IMR-90 (cell line): ENCODE measurements around the gene FYCO1. TPM values are rescaled to one million over a fixed set of nuclear protein-coding genes. Genes with fewer than 3 reads are reported as not detected.
A peak's percentile ranks its signal among the peaks of the same experiment; 100 is the strongest.

Experiments
- ATAC-seq: fragments of 200-7000 bp; cut with Tn5 transposase; 2 replicates; pipeline ENCODE4 v1.9.1; 2020; ENCODE audit warnings: low read depth, mild to moderate bottlenecking, moderate library complexity
- BruUV-seq: library from RNA; stranded (reverse); fragments of 400-500 nt; replicated peaks from 2 replicates; lab custom pipeline; 2021; lab: Mats Ljungman, UMichigan
- CTCF ChIA-PET: fragments of 300-600 bp; formaldehyde crosslinking; extraction: SDS; loops from one replicate; lab custom pipeline; 2021; ENCODE audit warnings: antibody characterized with exemption; lab: Yijun Ruan, JAX
- POLR2A ChIA-PET: fragments of 300-600 bp; sonication (Branson Sonifier 250); formaldehyde crosslinking; loops from one replicate; lab custom pipeline; 2022; ENCODE audit warnings: antibody characterized with exemption; ENCODE audit not compliant: unreplicated experiment; lab: Charles Lee
- DNase-seq: peaks from one replicate; pipeline ENCODE4 v3.0.0; 2013
- H2AFZ ChIP-seq: replicated peaks from 2 replicates; pipeline ENCODE3; 2013; ENCODE audit warnings: low read length, mild to moderate bottlenecking; ENCODE audit not compliant: poor library complexity
- H2AK5ac ChIP-seq: 2 replicates; pipeline ENCODE4 v1.6.1; 2013; ENCODE audit warnings: low read depth, low read length, inconsistent platforms
- H2AK9ac ChIP-seq: replicated peaks from 2 replicates; pipeline ENCODE3; 2013; ENCODE audit warnings: mild to moderate bottlenecking, low read depth, low read length, moderate library complexity; ENCODE audit not compliant: poor library complexity
- H2BK120ac ChIP-seq: 2 replicates; pipeline ENCODE4 v1.6.1; 2013; ENCODE audit warnings: low read depth, low read length, inconsistent platforms
- H2BK15ac ChIP-seq: 3 replicates; pipeline ENCODE4 v1.6.1; 2013; ENCODE audit warnings: low read depth, low read length, inconsistent platforms
- H2BK20ac ChIP-seq: 2 replicates; pipeline ENCODE4 v1.6.1; 2013; ENCODE audit warnings: low read depth, mild to moderate bottlenecking, inconsistent platforms, low read length, moderate library complexity
- H2BK5ac ChIP-seq: 2 replicates; pipeline ENCODE4 v1.6.1; 2013; ENCODE audit warnings: mild to moderate bottlenecking, low read depth, low read length, inconsistent platforms; ENCODE audit not compliant: poor library complexity, severe bottlenecking
- H3K14ac ChIP-seq: replicated peaks from 2 replicates; pipeline ENCODE4 v1.6.1; 2013; ENCODE audit warnings: low read depth, low read length, inconsistent platforms
- H3K18ac ChIP-seq: 2 replicates; pipeline ENCODE4 v1.6.1; 2013; ENCODE audit warnings: low read depth, low read length, control low read depth
- H3K23ac ChIP-seq: 2 replicates; pipeline ENCODE4 v1.6.1; 2013; ENCODE audit warnings: low read depth, low read length, inconsistent platforms
- H3K27ac ChIP-seq: 2 replicates; pipeline ENCODE4 v1.5.1; 2013; ENCODE audit warnings: mild to moderate bottlenecking, control low read depth, low read length; ENCODE audit not compliant: insufficient read depth
- H3K27me3 ChIP-seq: 2 replicates; pipeline ENCODE4 v1.6.1; 2013; ENCODE audit warnings: low read length; ENCODE audit not compliant: control insufficient read depth, insufficient read depth
- H3K36me3 ChIP-seq: 2 replicates; pipeline ENCODE4 v1.6.1; 2013; ENCODE audit warnings: low read length, mixed read lengths; ENCODE audit not compliant: control insufficient read depth, insufficient read depth
- H3K4ac ChIP-seq: 2 replicates; pipeline ENCODE4 v1.6.1; 2013; ENCODE audit warnings: low read depth, low read length, inconsistent platforms
- H3K4me1 ChIP-seq: 2 replicates; pipeline ENCODE4 v1.6.1; 2013; ENCODE audit warnings: low read length, mixed read lengths; ENCODE audit not compliant: control insufficient read depth, insufficient read depth
- H3K4me2 ChIP-seq: 2 replicates; pipeline ENCODE4 v1.6.1; 2013; ENCODE audit warnings: low read depth, mild to moderate bottlenecking, control low read depth, low read length, moderate library complexity
- H3K4me3 ChIP-seq: 2 replicates; pipeline ENCODE4 v1.5.1; 2013; ENCODE audit warnings: low read depth, mild to moderate bottlenecking, control low read depth, low read length, moderate library complexity; ENCODE audit not compliant: insufficient read depth
- H3K56ac ChIP-seq: 2 replicates; pipeline ENCODE4 v1.6.1; 2013; ENCODE audit warnings: low read length, inconsistent platforms; ENCODE audit not compliant: insufficient read depth; ENCODE audit errors: extremely low read depth
- H3K79me1 ChIP-seq, 2 experiments: 2 replicates each; pipeline ENCODE4 v1.6.1; 2013; ENCODE audit warnings: low read length in 2 of 2, inconsistent platforms in 1 of 2, low read depth in 1 of 2
- H3K9ac ChIP-seq: 2 replicates; pipeline ENCODE4 v1.6.1; 2013; ENCODE audit warnings: low read depth, low read length, control low read depth
- H3K9me1 ChIP-seq: 2 replicates; pipeline ENCODE4 v1.6.1; 2013; ENCODE audit warnings: low read length, inconsistent platforms; ENCODE audit not compliant: insufficient read depth
- H3K9me3 ChIP-seq: 2 replicates; pipeline ENCODE4 v1.6.1; 2013; ENCODE audit warnings: low read length; ENCODE audit not compliant: control insufficient read depth, insufficient read depth
- H4K20me1 ChIP-seq: 2 replicates; pipeline ENCODE4 v1.6.1; 2013; ENCODE audit warnings: low read length, inconsistent platforms; ENCODE audit not compliant: insufficient read depth
- H4K5ac ChIP-seq: 2 replicates; pipeline ENCODE4 v1.6.1; 2013; ENCODE audit warnings: mild to moderate bottlenecking, low read depth, low read length, control low read depth
- H4K8ac ChIP-seq, 2 experiments: 2 replicates each; pipeline ENCODE4 v1.6.1; 2013; ENCODE audit warnings: low read depth in 2 of 2, low read length in 2 of 2, control low read depth in 1 of 2, inconsistent platforms in 1 of 2
- H4K91ac ChIP-seq: 2 replicates; pipeline ENCODE4 v1.6.1; 2013; ENCODE audit warnings: low read depth, low read length, inconsistent platforms; ENCODE audit not compliant: insufficient read depth
- BHLHE40 ChIP-seq: fragments of 150-350 bp; IDR thresholded peaks from 2 replicates; pipeline ENCODE4 v1.6.1; 2016; ENCODE audit warnings: mild to moderate bottlenecking, low read depth, low read length
- CEBPB ChIP-seq: IDR thresholded peaks from 2 replicates; pipeline ENCODE4 v1.6.1; 2012; ENCODE audit warnings: low read depth, low read length, improper control_type of control experiment
- CHD1 ChIP-seq: IDR thresholded peaks from 2 replicates; pipeline ENCODE4 v1.6.1; 2012; ENCODE audit warnings: low read depth, low read length, improper control_type of control experiment
- FOS ChIP-seq: fragments of 150-350 bp; IDR thresholded peaks from 2 replicates; pipeline ENCODE4 v1.6.1; 2016; ENCODE audit warnings: low read depth, low read length
- MAFK ChIP-seq: IDR thresholded peaks from 2 replicates; pipeline ENCODE4 v1.6.1; 2012; ENCODE audit warnings: low read depth, low read length, improper control_type of control experiment
- MAZ ChIP-seq: IDR thresholded peaks from 2 replicates; pipeline ENCODE4 v1.6.1; 2012; ENCODE audit warnings: low read depth, mild to moderate bottlenecking, low read length, improper control_type of control experiment, moderate library complexity, borderline replicate concordance
- MXI1 ChIP-seq: IDR thresholded peaks from 2 replicates; pipeline ENCODE4 v1.6.1; 2012; ENCODE audit warnings: low read depth, mild to moderate bottlenecking, low read length, moderate library complexity, borderline replicate concordance
- NFE2L2 ChIP-seq: fragments of 150-350 bp; IDR thresholded peaks from 2 replicates; pipeline ENCODE4 v1.6.1; 2016; ENCODE audit warnings: low read depth, mild to moderate bottlenecking, low read length
- POLR2A ChIP-seq: IDR thresholded peaks from 2 replicates; pipeline ENCODE4 v1.6.1; 2012; ENCODE audit warnings: mild to moderate bottlenecking, low read depth, low read length
- RAD21 ChIP-seq: IDR thresholded peaks from 2 replicates; pipeline ENCODE4 v1.6.1; 2012; ENCODE audit warnings: low read length, improper control_type of control experiment
- RCOR1 ChIP-seq: IDR thresholded peaks from 2 replicates; pipeline ENCODE4 v1.6.1; 2012; ENCODE audit warnings: mild to moderate bottlenecking, low read length, improper control_type of control experiment; ENCODE audit not compliant: insufficient replicate concordance
- RFX5 ChIP-seq: IDR thresholded peaks from 2 replicates; pipeline ENCODE4 v1.8.0; 2012; ENCODE audit warnings: low read depth, mild to moderate bottlenecking, low read length, moderate library complexity
- SMC3 ChIP-seq: fragments of 150-350 bp; IDR thresholded peaks from 2 replicates; pipeline ENCODE4 v1.6.1; 2016; ENCODE audit warnings: low read depth, mild to moderate bottlenecking, antibody characterized with exemption, low read length, moderate library complexity
- WGBS, 2 experiments: methylation state at CpG; one replicate each; pipeline versions ENCODE4 v1.1.5 to v1.1.7; 2013; ENCODE audit warnings: missing lambda C conversion rate in 2 of 2; ENCODE audit not compliant: insufficient read length in 1 of 2; ENCODE audit errors: extremely low coverage in 2 of 2; 5-methylcytosine and 5-hydroxymethylcytosine counted together
- dilution Hi-C: fragments of 300-500 bp; cut with HindIII; formaldehyde crosslinking; loops from one replicate; pipeline ENCODE4 v1.14.3; 2018; ENCODE audit warnings: low sequenced_read_pairs; ENCODE audit not compliant: unreplicated experiment
- in situ Hi-C: fragments of 300-500 bp; cut with MboI; formaldehyde crosslinking; loops from 3 replicates; pipeline ENCODE4 v1.14.3; 2019; ENCODE audit warnings: low sequenced_read_pairs, inconsistent platforms, mixed read lengths
- intact Hi-C: fragments of 100-400 bp; cut with micrococcal nuclease; formaldehyde crosslinking; loops from 2 replicates; pipeline ENCODE4 v1.10.0; 2022
- polyA plus RNA-seq, 3 experiments: library from polyadenylated mRNA; depleted of rRNA; stranded (reverse); fragments of >200 nt; gene quantifications; 2 replicates each; pipeline ENCODE4 v1.2.3, GENCODE V29; 2012; ENCODE audit warnings: low replicate concordance in 1 of 3
- total RNA-seq: library from RNA; depleted of rRNA; stranded (reverse); fragments of >200 nt; gene quantifications from 2 replicates; pipeline ENCODE4 v1.2.3, GENCODE V29; 2012
- TF ChIP-seq, protein P1 (sequence below): conservative IDR thresholded peaks from 2 replicates; pipeline ENCODE4 v1.5.1; 2012; ENCODE audit warnings: mild to moderate bottlenecking, low read depth, low read length, improper control_type of control experiment
- TF ChIP-seq, protein P2 (sequence below): fragments of 150-350 bp; IDR thresholded peaks from 2 replicates; pipeline ENCODE4 v1.6.1; 2016; ENCODE audit warnings: low read depth, mild to moderate bottlenecking, low read length, moderate library complexity, borderline replicate concordance
- TF ChIP-seq, protein P3 (sequence below): fragments of 150-350 bp; IDR thresholded peaks from 2 replicates; pipeline ENCODE4 v1.6.1; 2017; ENCODE audit warnings: mild to moderate bottlenecking, antibody characterized with exemption, low read length, low read depth

Gene FYCO1
- total and polyA plus RNA-seq, 2 of the 4 experiments (the other 2 are of a cell fraction): 13.7 to 20.1 TPM

- dilution Hi-C loops: no loop called here
- H3K56ac ChIP-seq: no peak overlapping the region
- peaks cover 24% of the 10 kb centered on the region for H3K36me3 ChIP-seq
- TF ChIP-seq FOS: no peak
- TF ChIP-seq RAD21: no peak
- TF ChIP-seq CEBPB: no peak
- TF ChIP-seq, protein P1, sequence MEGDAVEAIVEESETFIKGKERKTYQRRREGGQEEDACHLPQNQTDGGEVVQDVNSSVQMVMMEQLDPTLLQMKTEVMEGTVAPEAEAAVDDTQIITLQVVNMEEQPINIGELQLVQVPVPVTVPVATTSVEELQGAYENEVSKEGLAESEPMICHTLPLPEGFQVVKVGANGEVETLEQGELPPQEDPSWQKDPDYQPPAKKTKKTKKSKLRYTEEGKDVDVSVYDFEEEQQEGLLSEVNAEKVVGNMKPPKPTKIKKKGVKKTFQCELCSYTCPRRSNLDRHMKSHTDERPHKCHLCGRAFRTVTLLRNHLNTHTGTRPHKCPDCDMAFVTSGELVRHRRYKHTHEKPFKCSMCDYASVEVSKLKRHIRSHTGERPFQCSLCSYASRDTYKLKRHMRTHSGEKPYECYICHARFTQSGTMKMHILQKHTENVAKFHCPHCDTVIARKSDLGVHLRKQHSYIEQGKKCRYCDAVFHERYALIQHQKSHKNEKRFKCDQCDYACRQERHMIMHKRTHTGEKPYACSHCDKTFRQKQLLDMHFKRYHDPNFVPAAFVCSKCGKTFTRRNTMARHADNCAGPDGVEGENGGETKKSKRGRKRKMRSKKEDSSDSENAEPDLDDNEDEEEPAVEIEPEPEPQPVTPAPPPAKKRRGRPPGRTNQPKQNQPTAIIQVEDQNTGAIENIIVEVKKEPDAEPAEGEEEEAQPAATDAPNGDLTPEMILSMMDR: no peak
- TF ChIP-seq BHLHE40: no peak
- no peak for TF ChIP-seq SMC3
- TF ChIP-seq CHD1: no peak
- no peak for TF ChIP-seq RFX5
- no peak for TF ChIP-seq MAZ
- no peak for TF ChIP-seq MXI1
- TF ChIP-seq RCOR1: no peak
- TF ChIP-seq, protein P2, sequence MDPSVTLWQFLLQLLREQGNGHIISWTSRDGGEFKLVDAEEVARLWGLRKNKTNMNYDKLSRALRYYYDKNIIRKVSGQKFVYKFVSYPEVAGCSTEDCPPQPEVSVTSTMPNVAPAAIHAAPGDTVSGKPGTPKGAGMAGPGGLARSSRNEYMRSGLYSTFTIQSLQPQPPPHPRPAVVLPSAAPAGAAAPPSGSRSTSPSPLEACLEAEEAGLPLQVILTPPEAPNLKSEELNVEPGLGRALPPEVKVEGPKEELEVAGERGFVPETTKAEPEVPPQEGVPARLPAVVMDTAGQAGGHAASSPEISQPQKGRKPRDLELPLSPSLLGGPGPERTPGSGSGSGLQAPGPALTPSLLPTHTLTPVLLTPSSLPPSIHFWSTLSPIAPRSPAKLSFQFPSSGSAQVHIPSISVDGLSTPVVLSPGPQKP: no peak
- TF ChIP-seq POLR2A: no peak
- TF ChIP-seq NFE2L2: no peak
- TF ChIP-seq, protein P3, sequence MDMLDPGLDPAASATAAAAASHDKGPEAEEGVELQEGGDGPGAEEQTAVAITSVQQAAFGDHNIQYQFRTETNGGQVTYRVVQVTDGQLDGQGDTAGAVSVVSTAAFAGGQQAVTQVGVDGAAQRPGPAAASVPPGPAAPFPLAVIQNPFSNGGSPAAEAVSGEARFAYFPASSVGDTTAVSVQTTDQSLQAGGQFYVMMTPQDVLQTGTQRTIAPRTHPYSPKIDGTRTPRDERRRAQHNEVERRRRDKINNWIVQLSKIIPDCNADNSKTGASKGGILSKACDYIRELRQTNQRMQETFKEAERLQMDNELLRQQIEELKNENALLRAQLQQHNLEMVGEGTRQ: no peak
- TF ChIP-seq MAFK: no peak
- no peak overlapping the region for H3K27ac ChIP-seq
- H3K18ac ChIP-seq: no peak overlapping the region
- WGBS, 2 experiments: no CpG with 5 or more reads among the region's 2 CpGs
- ATAC-seq: peak; percentile 36
- H2BK20ac ChIP-seq: no peak overlapping the region
- no peak overlapping the region for H2AK9ac ChIP-seq
- BruUV-seq: no TSS peak
- POLR2A ChIA-PET: interaction anchor here (0.8 kb wide), 1 partner anchor 8 kb away, joined by 3 read pairs; no protein-coding TSS in a partner anchor
- no peak overlapping the region for H3K4me2 ChIP-seq
- peaks cover 10 to 28% of the 10 kb centered on the region in 2 experiments; a peak in 3 of 4 replicates for H3K79me1 ChIP-seq
- H3K27me3 ChIP-seq: no peaks in the 10 kb centered on the region
- H3K4ac ChIP-seq: no peak overlapping the region
- H2BK120ac ChIP-seq: no peak overlapping the region
- H2AK5ac ChIP-seq: no peak overlapping the region
- peak; percentile 72 for DNase-seq
- H3K14ac ChIP-seq: no peak overlapping the region
- H4K5ac ChIP-seq: no peak overlapping the region
- CTCF ChIA-PET: interaction anchor here (0.6 kb wide), 1 partner anchor 94 kb away, joined by 3 read pairs; no protein-coding TSS in a partner anchor
- H3K9ac ChIP-seq: no peak overlapping the region
- H3K4me3 ChIP-seq: no peak overlapping the region
- no peak overlapping the region for H3K23ac ChIP-seq
- H2AFZ ChIP-seq: no peak overlapping the region
- peaks cover 6% of the 10 kb centered on the region for H4K20me1 ChIP-seq
- H3K4me1 ChIP-seq: peaks cover 21% of the 10 kb centered on the region
- H3K9me3 ChIP-seq: no peaks in the 10 kb centered on the region
- in situ Hi-C loops: no loop called here
- no peak overlapping the region for H2BK15ac ChIP-seq
- H3K9me1 ChIP-seq: peaks cover 24% of the 10 kb centered on the region
- intact Hi-C loops: no loop called here
- no peak overlapping the region for H2BK5ac ChIP-seq
- no peak overlapping the region for H4K8ac ChIP-seq
- no peak overlapping the region for H4K91ac ChIP-seq
Observed at GRCh38 chr3:45980819-45981218, 14.8 kb downstream of the FYCO1 start.
